Measurements from ENCODE around the gene USP25.

Gene USP25

DNA sequence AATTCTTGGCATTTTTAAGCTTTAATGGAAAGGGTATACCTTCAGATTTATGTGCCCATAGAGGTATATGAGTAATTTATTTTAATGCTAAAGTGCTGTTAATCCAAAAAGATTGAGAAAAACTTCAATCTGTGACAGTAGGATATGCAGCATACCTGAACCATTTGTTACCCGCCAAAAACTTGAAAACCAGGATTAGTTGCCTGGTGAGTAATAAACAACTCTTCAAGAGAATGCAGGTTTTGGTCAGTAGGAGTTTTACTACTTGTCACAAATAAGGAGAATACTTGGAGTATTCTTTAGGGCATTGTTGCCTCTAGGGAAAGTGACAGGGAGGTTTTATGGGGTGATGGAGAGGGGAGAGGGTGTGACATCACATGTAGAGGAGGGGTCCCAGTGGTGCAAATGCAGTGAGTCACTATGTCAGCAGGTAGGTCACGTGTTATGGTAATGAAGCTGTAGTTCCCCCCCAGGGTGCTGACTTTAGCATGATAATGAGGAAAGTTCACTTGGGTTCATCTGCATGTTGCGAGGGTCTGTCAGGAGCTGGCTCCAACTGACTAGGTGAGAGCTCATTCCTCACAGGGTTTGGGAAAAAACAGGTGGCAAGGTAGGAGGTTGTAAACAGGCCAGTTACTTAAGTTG is 23.1 kb downstream of the USP25 start:
- TF ChIP-seq ZFX (IDR thresholded peaks at IDR 0.05; ENCODE audit: borderline replicate concordance) = no peak
- no peak for TF ChIP-seq CTCF (IDR thresholded peaks at IDR 0.05)
- H3K27ac ChIP-seq = no peak overlapping the region

GRCh38 chr21:15753741-15754140 is 24.0 kb downstream of the USP25 start:
- TF ChIP-seq CTCF (IDR thresholded peaks at IDR 0.05) (no peak), ZFX (IDR thresholded peaks at IDR 0.05; ENCODE audit: borderline replicate concordance) (no peak)
- no peak overlapping the region for H3K27ac ChIP-seq

- no peak for TF ChIP-seq ZFX (IDR thresholded peaks at IDR 0.05; ENCODE audit: borderline replicate concordance)
- no peak for TF ChIP-seq CTCF (IDR thresholded peaks at IDR 0.05)
- H3K27ac ChIP-seq = no peak overlapping the region
These were observed 24.9 kb downstream of the USP25 start for GRCh38 chr21:15754640-15755039.

DNA sequence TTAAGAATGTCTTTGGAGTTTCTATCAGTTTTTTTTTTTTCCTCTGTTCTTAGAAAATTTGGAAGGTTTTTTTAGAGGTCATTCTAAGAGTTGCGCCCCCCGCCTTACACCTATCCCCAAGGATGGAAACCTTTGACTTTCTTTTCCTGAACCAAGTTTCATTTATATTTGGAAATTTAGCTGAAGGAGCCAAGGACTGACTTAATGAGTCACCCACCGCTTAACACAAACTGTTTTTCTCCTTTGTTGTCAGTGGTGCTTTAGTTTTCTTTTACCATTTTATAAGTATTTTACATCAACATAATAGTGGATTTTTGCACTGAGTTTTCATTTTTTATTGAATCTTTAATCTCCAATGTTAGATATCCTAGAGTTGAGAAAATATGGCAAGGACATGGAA is 25.3 kb downstream of the USP25 start:
- TF ChIP-seq ZFX (IDR thresholded peaks at IDR 0.05; ENCODE audit: borderline replicate concordance) = no peak
- TF ChIP-seq CTCF (IDR thresholded peaks at IDR 0.05) = no peak
- H3K27ac ChIP-seq = no peak overlapping the region

GRCh38 chr21:15759469-15759868 is 29.7 kb downstream of the USP25 start:
- TF ChIP-seq CTCF (IDR thresholded peaks at IDR 0.05) (no peak), ZFX (IDR thresholded peaks at IDR 0.05; ENCODE audit: borderline replicate concordance) (no peak)
- H3K27ac ChIP-seq = no peak overlapping the region

GRCh38 chr21:15761507-15762100 is 31.8 kb downstream of the USP25 start:
- TF ChIP-seq CTCF (IDR thresholded peaks at IDR 0.05) (no peak), ZFX (IDR thresholded peaks at IDR 0.05; ENCODE audit: borderline replicate concordance) (no peak)
- H3K27ac ChIP-seq = no peak overlapping the region

- TF ChIP-seq CTCF (IDR thresholded peaks at IDR 0.05) (no peak), ZFX (IDR thresholded peaks at IDR 0.05; ENCODE audit: borderline replicate concordance) (no peak)
- H3K27ac ChIP-seq = no peak overlapping the region
These were observed 33.6 kb downstream of the USP25 start for GRCh38 chr21:15763359-15763758.

Data from 22Rv1 (cell line).